Stimulated activated CD4-positive, alpha-beta T cell treated with anti-CD3 and anti-CD28 coated beads, Interleukin-1b, Interleukin-23, amount 100 ng/mL, for 24 hours (primary cell): Measurements from ENCODE around the gene SLC26A2.

ENCODE experiments used
- DNase-seq, 4 experiments: peaks; one replicate each; pipeline ENCODE4 v3.0.0-alpha.2; 2020; ENCODE audit warnings: low read depth in 4 of 4, low spot score in 1 of 4

The SLC26A2 gene

GRCh38 chr5:149960272-149961185 is at the start of gene SLC26A2:
SLC26A2 (plus strand) TSS chr5:149960758; CDS start chr5:149977653, 16,895 bp downstream.
- peak; percentile 74 to 94 (median 84) for DNase-seq

DNA sequence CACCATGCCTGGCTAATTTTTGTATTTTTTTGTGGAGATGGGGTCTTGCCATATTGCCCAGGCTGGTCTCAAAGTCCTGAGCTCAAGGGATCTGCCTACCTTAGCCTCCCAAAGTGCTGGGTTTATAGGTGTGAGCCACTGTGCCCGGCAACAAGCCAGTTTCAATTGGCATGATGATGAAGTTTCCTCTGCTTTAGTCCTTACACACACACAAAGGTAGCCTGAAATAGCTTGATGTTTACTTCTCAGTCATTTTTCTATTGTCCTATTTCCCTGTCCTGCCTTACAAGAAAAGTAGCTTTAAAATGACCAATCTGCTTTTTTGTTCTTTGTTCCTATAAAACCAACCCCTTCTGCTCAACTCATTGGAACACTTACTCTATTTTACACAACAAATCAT is 49.5 kb upstream of the SLC26A2 start:
- no peak for DNase-seq

DNA sequence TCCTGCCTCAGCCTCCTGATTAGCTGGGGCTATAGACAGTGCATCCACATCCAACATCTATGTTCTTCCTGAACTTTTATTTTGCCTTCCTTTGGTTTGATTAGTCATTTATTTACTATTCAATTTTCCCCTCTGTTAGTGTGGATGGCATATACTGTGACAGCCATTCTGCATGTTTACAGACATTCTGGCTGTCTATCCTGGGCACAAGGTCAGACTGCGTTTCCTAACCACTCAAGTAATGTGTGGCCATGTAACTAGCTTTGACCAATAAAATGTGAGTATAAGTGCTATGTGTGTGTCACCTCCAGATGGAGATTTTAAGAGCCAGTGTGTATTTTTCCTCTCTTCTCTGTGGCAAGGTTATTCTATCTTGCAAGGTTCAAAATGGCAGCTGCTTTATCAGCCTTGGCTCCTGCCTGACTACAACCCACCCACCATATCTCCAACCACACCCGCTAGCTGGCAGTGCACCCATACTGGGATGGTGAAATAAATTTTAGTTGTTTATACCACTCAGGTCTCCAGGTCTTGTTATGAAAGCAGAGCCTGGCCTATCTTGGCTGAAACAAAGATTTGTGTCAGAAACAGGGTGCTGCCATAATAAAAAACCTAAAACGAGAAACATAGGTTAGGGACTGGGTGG is 48.2 kb upstream of the SLC26A2 start:
- DNase-seq: no peak

DNA sequence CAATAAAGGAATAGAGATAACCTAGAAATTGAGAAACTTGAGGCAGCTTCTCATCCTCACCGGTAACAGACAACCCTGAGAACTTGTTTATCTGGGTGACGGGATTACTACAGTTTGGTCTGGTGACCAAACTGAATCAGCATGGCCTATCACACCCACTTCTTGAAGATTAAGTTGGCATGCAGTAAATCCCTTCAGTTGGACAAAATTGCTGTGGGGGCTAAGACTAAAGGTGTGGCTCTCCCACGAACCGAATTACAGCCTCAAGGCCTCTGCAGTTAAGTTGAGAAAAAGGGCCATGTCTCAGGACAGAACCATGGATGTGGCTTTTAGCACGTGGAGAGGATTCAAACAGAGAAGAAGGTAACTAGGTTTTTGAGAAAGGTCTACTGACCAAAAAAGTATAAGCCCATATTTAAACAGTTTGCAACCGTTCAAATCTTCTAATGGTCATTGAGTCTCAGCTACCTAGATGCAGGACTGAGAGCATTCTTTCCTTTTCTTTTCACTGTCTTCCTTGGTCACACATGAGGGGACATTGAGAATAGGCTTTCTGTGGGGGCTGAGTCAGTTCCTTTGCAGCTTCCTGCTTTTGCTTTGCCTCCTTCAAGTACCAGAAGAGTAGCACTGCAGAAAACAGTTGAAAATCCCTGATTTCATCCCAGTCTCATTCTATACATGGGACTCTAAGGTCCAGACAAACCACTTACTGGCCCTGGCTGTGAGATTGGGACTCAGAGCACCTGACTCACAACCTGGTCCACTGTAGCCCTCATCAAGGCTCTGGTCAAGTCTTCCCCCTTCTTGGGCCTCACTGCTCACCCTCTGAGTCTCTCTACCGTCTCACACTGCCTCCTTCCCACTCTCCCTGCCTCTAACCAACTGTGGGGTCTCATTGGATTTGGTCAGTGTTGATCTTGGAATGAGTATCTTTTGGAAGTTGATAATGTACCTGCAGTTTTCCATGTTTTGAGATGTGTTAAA is 46.8 kb upstream of the SLC26A2 start:
- DNase-seq: no peak

DNA sequence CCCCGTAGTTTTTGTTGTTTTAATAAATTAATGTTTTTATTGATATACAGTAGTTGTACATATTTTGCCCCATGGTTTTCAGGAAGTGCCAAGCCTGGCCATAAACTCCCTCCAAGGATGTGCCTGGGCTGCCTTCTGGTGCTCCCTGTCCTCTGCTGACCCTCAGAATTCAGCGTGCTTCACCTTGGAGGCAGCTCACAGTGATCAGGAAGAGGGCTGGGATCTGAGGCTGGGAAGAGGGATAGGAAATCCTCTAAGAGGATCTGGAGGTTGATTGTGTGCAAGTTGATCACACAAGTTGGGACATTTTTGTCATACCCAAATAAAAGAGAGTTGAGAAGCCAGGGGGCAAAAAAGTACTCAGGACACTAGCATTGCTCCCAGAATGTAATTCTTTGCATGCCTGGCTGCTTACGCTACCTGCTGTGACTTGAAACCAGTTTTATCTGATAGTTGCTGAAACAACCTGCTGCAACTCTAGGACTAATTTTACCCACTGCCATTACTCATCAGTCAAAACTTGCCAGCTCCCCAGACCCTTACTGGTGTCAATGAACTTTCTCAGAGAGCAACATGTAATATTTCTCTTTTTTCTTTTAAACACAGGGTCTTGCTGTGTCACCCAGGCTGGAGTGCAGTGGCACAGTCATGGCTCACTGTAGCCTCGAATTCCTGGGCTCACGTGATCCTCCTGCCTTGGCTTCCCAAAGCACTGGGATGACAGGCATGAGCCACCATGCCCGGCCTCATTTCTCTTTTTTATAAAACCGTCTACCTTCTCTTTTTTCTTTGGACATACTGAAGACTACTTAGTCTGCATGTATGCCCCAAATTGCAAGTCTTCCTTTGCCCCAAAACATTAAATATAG is 44.9 kb upstream of the SLC26A2 start:
- DNase-seq: no peak

GRCh38 chr5:149916334-149917072 is 44.1 kb upstream of the SLC26A2 start:
- no peak for DNase-seq

DNA sequence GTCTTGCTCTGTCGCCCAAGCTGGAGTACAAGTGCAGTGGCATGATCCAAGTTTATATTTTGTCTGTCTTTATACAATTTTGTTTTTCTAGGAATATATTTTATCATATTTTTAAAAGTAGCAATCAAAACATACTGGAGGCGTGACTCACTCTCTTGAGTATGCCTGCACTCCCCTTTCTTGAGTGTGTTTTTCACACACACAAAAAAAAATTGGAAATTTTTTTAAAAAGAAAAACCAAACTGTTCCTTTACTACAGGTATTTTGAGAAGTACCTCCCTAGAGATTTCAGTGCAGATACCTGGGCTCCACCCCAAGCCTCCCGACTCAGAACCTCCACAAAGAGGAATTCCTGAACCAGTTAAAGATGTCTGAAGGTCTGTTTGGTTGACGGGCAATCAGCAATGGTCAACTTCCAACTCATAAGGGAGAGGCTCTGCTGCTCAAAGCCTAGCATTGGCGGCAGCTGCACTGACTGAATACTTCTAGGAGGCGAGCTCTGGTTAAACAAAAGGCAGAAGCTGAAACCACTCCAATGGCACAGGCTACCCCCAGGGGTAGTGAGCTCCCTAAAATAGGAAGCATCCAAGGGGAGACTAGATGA is 43.4 kb upstream of the SLC26A2 start:
- DNase-seq: no peak

- no peak for DNase-seq
Measured at GRCh38 chr5:149921597-149921996, 39.0 kb upstream of the SLC26A2 start.

DNA sequence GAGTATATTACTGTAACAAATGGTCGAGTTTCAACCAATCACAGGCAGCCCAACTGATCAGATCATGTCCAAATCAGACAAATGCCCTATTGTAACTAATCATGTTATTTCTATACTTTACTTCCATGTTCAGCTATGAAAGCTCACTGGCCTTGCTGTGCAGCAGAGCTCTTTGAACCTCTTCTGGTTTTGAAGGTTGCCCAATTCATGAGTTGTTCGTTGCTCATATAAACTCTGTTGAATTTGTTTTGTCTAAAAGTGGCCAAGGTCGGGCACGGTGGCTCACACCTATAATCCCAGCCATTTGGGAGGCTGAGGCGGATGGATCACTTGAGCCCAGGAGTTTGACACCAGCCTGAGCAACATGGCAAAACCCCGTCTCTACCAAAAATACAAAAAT is 37.6 kb upstream of the SLC26A2 start:
- DNase-seq: no peak

GRCh38 chr5:149924486-149924885 is 36.1 kb upstream of the SLC26A2 start:
- no peak for DNase-seq

DNA sequence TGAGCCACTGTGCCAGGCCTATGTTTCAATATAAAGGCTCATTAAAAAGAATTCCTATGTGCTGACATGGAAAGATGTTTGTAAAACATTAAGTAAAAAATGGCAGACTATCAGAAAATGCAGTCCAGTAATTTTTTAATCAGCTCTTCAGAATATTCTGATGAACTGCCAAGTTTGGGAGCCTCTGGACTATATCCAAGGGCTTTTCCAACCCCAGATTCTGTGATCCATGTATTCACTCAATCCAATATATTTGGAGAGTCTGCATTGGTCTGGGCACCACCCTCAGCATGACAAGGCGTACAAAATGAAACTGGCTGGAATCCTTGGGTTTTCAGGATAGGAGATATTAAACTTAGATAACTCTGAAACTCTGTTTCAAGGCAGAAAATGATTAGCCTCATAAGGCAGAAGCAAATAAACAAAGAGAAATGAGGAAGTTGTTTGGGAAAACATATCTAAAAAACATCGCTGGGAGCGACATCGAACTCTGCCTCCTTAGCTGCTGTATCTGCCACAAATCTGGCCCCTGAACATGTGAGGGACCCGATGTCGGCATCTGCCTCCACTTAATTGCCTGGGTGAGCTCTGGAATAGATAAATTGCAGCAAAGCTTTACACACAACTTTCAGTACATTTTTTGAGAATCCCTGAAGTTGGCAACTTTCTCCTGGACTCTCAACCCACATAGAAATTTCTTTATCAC is 30.4 kb upstream of the SLC26A2 start:
- DNase-seq: no peak

- no peak for DNase-seq
Measured at GRCh38 chr5:149930749-149931574, 29.6 kb upstream of the SLC26A2 start.

DNA sequence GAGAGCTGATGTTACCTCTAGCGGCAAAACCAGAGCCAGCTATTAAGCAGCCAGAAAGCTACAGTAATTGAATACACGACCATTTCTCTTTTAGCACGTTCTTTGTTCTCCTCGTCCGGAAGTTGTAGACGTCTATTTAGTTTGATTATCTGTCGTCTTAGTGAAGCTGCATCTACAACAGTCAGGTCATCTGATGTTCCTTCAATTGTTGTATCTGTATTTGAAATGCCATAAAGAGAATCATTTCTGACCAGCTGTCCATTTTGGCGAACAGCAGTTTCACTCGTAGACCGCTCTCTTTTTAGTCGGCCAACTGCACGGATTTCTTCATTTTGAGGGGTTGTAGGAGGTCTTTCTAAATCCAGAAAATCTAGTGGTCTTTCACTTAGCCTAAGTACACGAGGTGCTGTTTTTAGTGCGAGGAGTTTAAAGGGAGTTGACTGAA is 28.5 kb upstream of the SLC26A2 start:
- no peak for DNase-seq

DNA sequence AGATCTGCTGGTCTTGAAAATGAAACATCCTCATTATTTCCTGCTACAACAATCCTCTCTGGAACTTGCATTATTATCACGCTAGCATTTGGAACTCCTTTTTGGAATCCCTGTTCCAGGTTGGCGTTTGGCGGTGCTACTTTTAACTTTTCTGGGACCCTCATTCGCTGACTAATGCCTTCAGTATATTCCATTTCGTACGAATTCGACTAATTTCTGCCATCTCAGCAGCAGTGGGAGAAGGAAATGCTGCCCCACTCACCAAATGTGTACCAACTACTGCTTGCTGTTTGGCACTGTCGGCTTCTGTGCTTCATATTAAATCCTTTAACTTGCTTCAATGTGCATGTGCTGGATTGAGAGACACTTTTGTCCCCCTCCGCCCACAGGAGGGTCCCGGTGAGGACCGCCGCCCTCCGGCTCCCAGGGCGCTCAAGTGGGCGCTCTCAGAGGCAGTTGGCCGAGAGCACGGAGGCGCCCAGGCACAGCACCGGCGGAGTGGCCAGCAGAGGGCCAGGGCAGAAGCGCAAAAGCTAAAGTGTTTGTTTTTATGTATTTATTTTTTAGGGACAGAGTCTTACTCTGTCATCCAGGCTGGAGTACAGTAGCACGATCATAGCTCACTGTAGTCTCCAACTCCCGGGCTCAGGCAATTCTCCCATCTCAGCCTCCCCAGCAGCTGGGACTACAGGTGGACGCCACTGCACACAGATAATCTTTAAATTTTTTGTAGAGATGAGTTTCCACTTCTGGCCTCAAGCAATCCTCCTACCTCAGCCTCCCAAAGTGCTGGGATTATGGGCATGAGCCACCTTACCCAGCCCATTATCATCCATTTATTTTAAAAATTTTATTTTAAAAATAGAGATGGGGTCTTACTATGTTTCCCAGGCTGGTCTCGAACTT is 27.9 kb upstream of the SLC26A2 start:
- DNase-seq: no peak

DNA sequence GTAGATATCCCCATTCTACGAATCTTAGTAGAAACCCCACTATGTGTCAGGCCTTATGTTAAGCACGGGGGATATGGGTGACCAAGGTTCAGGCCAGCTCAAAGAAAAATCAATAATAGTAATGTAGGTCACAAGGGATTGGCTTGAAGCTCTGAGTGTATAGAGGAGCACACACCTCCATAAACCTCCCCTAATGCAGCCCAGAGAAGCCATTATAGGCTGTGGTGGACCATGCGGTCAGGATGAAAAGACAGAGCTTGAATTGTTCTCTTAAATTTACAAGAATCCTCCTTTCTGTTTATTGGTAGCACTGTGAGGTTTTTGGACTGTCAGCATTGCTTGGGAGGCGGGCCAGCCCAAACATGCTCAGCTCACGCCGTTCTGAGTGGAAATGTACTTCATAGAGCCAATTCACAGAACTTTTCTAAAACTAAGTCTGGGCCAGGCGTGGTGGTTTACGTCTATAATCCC is 25.1 kb upstream of the SLC26A2 start:
- DNase-seq: no peak

GRCh38 chr5:149936044-149936699 is 24.4 kb upstream of the SLC26A2 start:
- no peak for DNase-seq
